GM19372 (cell line): ENCODE data around the gene CKS2.
"Not testable (repeated sequence)": the region's sequence is repeated elsewhere in the genome, so short reads cannot be mapped to it uniquely, and the experiment has no call there.

ENCODE experiments used
- ATAC-seq: cut with Tn5 transposase; IDR thresholded peaks from one replicate; pipeline ENCODE4 v1.9.1; 2021; ENCODE audit warnings: mild to moderate bottlenecking, low read depth, moderate library complexity; ENCODE audit not compliant: unreplicated experiment

CKS2 gene

DNA sequence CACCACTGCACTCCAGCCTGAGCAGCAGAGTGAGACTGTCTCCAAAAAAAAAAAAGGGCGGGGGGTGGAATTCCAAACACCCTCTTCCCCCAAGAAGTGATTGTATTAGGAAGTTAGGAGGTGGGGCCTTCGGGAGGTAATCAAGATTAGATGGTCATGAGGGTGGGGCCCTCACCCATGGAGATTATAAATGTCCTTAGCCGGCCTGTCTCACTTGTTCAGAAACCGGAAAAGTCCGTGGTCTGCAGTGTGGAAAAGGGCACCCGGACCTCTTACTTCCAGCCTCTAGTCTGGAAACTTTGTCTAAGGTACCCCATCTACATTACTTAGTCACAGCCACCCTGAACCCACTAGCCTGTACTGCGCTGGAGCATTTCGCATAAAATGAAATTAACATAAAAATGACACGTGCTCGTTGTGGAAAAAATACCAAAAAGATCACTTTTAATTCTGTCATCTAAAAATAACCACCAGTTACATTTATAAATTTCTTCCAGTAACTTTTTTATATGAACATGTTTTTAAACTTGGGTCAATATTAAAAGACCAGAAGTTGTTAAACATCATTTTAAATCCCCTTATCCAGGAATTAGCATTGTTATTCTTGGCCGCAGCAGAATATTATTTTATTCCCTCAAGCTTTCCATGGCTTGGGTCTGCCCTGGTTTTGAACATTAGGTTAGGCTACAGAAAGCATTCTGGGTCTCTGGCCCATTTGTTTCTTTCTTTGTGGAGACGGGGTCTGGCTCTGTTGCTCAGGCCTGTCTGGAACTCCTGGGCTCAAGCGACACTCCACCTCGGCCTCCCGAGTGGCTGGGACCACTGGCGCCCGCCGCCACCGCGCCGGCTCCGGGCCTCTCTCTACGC, 1.2 kb upstream of the CKS2 start:
- no peak for ATAC-seq

DNA sequence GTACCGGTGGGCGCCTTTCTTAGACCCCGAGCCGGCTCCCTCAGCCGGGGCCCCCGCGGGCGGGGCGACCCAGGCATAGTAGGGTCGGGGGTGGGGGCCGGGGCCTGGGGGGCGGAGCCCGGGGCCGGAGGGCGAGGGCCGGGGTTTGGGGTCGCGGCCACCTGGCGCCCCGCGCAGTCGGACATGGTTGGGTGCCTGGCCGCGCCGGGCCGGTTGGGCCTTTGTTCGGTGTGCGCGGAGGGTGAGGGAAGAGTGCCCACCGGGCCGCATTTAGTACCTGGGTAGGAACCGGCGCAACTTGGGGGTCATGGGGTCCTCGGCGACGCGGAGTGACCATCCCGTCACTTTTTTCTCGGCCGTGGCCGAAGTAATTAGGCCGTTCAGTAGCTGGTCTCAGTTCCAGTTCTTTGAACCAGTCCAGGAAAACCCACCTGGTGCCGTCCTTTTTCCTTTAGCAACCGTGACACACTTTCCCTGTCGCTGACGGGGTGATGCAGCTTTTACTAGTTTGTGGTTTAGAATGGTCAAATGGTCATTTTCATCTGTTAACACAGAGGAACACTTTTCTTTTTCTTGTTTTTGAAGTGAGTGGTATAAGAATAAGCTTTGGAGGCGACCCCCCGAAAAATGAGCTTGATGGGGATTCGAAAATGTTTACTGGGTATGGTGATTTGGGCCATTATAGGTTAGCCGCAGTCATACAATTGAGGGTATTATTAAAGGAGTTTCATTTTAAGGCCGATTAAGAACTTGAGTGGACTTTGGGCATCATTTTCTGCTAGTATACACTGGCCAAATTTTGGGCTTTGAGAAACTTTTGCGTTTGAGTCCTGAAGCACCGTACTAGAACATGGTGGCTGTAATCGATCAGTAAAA, 589 bp downstream of the CKS2 start:
- ATAC-seq = peak; percentile 8

DNA sequence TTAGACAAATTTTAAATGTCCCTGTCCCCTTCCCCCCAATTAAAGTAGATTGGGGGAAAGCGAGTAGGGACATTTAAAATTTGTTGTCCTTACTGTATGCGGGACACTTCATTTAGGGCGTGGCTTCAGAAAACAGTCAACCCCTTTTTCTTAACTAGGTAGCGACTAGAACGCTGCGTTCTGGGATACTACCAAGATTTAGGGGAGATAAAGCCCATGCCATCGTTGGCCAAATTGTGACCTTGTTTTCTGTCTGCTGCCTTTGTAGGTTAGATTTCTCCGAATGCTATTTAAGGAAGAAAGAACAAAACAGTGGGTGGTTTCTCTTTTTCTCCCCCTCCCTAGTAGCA, 1.2 kb downstream of the CKS2 start:
- no peak for ATAC-seq

DNA sequence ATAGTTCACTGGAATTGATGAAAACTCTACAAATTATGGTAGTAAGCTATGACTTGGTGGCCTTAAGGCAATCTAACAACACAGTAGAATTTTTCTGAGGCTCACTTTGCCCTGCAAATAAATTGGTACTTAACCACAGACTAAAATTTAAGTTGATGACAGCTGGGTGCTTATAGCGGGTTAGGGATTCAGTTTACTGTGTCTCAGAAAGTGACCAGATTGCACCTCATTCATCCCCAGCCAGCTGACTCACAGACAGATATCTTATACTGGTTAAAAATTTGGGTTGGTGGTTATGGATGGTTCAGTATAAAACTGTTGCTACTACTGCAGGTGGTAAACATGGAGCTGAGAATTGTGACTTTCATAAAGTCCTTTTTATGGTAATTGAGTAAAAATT, 2.8 kb downstream of the CKS2 start:
- no peak for ATAC-seq

DNA sequence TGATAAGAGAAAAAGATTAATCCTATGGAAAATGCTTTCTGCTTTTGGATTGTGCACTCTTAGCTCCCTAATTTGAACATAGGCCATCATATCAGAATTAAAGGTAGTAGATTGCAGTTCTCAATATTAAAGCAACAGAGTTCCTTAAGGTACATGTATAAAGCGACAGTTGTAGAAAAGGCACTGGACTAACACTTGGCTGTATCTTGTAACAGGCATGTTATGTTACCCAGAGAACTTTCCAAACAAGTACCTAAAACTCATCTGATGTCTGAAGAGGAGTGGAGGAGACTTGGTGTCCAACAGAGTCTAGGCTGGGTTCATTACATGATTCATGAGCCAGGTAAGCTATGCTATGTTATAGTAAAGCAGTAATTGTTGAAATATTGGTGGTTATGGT, 4.0 kb downstream of the CKS2 start:
- ATAC-seq = no peak

DNA sequence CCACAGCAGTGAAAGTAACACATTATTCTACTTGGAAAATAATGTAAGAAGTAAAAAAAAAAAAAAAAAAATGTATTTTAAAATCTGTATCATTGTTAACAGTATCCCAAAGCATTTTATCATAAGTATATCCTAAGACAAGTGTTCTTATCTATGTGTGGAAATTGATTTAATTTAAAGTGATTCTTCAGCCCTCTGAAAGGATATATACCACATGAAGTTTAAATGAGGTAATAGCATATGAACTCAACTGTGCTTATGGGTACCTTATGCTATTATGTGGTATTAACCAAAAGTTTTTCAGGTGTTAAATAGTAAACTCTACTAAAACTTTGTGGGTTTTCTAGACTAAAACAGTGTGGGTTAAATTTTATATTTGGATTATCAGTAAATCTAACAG, 4.5 kb downstream of the CKS2 start:
- ATAC-seq = no peak

DNA sequence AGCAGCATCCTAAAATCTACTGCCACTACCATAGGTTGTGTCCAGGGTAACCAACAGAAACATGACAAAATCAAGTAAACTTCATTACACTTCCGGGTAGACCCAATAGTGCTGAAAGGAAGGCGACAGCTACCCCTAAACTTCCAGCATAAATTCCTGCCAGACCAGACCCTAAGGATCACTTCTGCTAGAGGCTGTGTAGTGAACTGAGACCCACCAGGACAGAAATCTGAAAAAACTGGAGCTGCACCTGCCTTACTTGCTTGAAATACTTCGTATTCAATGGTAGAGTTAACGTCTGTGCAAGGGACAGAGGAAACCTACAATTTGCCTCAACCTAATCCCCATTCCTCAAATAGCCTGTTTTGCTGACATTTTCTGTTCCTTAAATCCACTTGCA, 6.3 kb downstream of the CKS2 start:
- no peak for ATAC-seq

DNA sequence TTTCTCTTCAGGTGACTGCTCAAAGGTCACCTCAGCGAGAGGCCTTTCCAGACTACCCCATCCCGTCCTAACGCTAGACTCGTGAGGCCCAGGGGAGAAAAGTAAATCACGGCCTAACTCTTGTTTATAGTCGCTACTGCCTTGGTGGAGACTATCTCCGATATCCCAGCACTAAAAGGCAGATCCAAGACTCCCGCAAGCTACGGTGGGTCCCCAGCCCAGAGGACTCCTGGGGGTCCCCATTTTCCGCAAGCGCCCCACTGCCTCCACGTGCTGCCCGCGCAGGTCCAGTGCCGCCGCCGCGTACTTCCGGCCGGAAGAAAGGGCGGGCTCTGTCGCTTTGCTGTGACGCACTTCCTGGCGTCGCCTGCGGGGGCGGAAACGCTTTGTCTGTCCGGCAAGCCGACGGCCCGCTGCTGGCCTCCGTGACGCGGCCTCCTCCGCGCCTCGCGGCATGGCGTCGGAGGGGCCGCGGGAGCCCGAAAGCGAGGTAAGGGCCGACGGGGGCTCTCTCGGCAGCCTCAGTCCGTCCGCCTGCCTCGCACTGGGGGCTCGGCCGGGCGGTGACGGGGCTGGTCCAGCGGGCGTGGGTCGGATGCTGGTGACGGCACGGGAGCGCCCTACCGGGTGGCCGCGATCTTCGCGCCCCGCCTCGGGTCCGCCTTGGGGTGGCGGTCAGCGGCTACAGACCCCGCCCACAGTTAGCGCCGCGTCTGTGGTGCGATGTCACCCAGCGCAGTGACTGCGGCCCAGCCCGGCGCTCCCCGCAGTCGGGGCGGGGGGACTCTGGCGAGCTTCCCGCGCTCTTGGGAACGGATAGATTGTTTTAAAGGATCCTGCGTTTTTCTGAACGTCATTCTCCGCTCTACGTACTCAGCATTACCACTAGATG, 7.4 kb downstream of the CKS2 start, which contains the start of gene SECISBP2:
Gene SECISBP2 (plus strand): TSS at position 378 of the 892 bp plus-strand sequence. CDS start 77 bp downstream, at position 455.
- peak; percentile 91 for ATAC-seq

DNA sequence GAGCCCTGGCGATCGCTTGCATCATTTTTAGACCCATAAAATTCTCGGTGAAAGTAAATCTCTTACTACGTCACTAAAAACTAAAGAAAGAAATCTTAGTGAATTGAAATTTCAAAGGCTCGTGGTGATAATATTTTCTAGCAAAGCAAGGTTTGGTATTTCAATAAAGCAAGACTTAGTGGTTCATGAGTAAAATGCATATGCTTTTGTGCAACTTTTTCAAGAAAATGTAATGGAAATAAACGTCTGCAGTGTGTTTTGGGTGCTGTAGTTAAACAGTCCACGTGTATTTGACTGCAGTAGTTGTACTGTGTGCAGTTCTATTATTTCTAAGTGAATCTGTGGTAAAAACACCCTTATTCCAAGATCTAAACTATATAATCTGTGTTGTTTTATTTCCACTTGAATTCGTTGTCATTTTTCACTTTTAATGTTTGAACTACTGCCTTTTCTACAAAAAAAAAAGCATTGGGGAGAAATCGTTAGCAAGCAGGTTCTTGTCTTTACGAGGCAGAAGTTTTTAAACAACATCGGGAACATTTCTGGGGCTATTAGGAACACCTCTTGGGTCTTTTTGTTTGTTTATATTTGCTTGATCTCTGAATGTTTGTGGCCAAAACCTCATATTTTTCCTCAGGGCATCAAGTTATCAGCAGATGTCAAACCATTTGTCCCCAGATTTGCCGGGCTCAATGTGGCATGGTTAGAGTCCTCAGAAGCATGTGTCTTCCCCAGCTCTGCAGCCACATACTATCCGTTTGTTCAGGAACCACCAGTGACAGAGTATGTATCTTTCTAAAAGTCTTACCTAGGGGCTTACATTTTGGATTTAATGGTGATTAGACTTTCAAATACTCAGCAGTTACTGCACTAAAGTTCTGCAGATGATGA, 8.3 kb downstream of the CKS2 start:
- no peak for ATAC-seq

DNA sequence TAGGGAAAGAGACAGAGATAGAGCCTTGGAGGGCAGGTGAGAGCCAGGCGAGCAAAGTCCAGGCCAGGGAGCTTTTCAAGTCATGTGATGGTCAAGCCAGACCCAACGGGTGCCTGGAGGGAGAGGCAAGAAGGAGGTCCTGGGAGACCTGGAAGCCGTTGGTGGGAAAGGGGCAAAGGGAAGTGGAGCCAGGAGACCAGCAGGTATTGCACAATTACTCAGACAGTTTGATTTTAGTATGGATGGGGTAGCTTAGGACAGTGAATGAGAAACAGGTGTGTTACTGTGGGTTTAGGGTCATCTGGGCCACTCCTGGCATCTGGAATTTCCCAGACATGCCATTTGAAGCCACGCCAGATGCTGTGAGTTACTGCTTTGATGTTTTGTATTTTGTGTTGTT, 12.4 kb downstream of the CKS2 start:
- ATAC-seq = no peak

DNA sequence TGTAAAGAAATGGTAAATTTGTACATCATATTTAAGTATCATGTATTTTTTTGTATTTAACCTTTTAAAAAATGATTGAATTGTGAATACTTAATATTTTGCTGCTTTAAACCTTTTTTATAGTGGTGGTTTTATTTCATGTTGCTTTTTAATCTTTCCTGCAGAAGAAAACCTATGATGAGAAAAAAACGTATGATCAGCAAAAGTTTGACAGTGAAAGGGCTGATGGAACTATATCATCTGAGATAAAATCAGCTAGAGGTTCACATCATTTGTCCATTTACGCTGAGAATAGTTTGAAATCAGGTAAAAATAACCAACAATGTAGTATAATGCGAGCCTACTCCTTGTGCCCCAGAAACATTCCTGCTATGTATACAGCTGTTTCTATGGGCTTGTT, 14.7 kb downstream of the CKS2 start:
- ATAC-seq = no peak

DNA sequence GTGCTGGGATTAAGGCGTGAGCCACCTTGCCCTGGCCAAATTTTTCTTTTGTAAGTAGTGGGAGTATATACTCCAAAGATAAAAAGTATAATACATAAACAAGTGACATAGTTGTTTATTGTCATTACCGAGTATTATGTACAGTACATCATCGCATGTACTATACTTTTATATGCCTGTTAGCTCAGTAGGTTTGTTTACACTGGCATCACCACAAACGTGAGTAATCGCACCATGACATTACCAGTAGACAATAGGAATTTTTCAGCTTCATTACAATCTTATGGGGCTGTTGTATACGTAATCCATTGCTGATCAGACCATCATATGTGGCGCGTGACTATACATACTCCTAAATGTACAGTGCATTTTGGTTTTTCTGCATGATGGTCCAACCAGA, 17.1 kb downstream of the CKS2 start:
- no peak for ATAC-seq

DNA sequence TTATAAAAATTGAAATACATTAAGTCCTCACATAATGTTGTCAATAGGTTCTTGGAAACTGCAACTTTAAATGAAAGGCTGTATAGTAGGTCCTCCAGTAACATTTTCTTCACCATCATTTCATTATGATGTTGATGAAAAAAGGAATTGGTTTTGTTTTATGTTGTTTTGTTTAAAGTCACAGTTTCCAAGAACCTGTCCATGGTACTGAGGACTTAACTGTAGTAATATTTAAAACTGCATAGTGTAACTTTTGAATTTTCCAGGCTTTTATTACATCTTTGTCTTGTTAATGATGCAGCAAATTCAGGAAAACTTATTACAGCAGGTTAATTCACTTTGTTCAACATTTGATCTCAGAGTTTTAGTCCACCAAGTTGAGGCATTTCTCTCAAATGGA, 18.9 kb downstream of the CKS2 start:
- ATAC-seq = no peak

DNA sequence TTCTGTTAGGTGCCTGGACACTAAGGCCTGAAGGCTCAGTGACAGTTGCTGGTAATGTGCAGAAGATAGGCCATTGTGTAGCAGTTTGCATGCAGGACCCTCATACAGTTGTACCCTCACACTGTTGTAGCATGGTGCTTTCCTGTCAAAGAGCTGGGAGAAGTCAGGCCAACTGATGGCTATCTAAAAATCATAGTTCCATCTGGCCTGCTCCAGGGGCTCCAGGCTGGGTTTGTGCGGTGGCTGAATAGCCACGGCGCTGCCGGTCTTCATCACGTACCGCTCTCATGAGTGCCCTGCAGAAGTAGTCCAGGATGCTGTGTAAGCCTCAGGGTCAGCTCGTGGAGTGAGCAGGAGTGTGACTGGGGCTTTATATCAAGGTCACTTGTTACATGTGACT, 19.5 kb downstream of the CKS2 start:
- no peak for ATAC-seq

DNA sequence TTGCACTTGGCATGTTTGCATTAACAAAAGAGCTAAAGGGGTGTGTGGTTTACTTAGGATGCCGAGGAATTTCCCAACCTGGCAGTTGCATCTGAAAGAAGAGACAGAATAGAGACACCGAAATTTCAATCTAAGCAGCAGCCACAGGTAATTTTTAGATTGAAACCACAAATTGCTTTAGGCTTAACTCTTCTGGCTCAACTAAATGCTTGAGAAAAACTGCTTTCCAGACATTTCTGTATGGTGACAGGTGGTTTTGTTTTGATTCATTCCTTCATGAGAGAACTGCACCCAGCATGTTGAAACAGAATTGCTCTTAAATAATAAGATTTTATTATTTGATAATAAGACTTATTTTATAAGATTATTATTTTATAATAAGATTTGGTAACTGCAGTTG, 28.8 kb downstream of the CKS2 start:
- ATAC-seq = no peak

DNA sequence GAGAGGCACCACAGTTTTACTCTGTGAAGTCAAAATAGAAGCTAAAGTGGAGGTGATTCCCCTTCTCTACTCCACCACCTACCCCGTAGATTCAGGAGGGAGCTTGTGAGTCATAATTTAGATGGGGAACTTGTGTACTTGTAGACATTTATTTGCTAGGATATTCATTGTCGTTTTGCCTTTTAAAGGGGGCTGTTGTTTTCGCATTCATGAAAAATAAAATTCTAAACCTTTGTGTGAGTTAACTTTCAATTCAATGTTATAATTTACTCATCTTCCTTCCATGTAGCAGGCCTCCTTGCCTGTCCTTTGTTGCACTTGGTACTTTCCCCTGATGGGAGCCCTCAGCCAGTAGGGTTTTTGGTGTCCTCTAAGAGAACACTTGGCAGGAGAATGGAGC, 29.3 kb downstream of the CKS2 start:
- peak; percentile 86 for ATAC-seq

DNA sequence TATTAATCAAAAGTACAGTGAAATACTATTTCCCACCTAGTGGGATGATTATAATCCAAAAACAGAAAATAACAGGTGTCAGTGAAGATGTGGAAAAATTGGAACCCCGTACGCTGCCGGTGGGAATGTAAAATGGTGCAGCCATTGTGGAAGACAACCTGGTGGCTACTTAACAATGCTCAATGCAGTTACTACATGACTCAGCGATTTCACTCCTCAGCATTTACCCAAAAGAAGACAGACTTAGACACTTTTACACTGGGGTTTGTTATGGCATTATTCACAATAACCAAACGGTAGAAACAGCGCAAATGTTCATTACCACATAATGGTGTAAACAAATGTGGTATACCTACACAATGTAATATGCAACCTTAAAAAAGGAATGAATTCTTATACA, 31.2 kb downstream of the CKS2 start:
- no peak for ATAC-seq

DNA sequence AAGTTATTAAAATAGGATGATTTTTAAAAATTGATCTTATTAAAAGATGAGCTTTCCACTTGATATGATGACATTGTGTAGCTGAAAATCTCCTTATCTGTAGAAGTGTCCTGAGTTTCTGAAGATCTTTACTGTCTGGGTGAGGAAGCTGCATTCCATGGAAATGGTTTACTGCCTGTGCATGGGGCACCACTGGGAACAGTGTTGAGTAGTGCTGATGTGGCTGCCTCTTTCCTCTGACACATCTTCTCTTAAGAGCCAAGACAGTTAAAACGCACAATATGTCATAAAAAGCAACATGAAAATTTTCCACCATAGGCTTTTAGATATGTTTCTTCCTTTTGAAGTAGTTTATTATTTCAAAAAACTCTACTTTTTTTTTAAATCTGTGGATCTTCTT, 32.0 kb downstream of the CKS2 start:
- ATAC-seq = no peak

DNA sequence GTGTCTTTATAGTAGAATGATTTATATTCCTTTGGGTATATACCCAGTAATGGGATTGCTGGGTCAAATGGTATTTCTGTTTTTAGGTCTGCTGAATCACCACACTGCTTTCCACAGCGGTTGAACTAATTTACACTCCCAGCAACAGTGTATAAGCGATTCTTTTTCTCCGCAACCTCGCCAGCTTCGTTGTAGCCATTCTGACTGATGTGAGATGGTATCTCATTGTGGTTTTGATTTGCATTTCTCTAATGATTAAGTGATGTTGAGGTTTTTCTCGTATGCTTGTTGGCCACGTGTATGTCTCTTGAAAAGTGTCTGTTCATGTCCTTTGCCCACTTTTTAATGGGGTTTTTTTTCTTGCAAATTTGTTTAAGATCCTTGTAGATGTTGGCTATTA, 32.8 kb downstream of the CKS2 start:
- ATAC-seq = not testable (repeated sequence)

DNA sequence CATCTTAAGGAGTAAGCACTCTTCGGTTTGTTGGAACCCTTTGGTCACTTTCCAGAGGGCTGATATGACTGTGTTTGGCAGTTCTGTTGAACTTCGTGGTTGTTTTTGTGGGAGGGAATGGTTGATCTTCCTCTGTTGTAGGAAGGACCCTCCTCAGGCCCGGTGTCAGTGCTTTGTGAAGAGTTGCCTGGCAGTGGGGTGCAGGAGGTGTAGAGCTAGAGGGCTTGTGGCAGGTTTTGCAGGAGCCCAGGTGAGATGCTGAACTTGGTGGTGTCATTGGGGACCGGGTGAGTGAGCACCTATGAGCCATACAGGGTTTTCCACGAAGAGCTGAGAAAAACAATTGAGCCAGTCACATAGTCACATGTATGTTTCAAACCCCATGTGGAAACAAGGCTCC, 34.5 kb downstream of the CKS2 start:
- no peak for ATAC-seq
